Measurements from ENCODE around the gene MAEA.

The MAEA gene

GRCh38 chr4:1289207-1290164 lies at the start of gene MAEA:
TSS of gene MAEA (plus strand) at chr4:1289891. CDS start at chr4:1289914, 23 bp downstream.
- DNase-seq = peak; percentile 99

- DNase-seq = no peak
Observed at GRCh38 chr4:1239950-1240307, 49.8 kb upstream of the MAEA start.

- no peak for DNase-seq
Observed at GRCh38 chr4:1240721-1241465, 48.8 kb upstream of the MAEA start.

GRCh38 chr4:1241466-1241935 lies 48.2 kb upstream of the MAEA start:
- DNase-seq = no peak

- DNase-seq = no peak
Observed at GRCh38 chr4:1241936-1242505, 47.7 kb upstream of the MAEA start.

- DNase-seq = no peak
Observed at GRCh38 chr4:1242506-1243450, 46.9 kb upstream of the MAEA start.

- no peak for DNase-seq
Observed at GRCh38 chr4:1243451-1244080, 46.1 kb upstream of the MAEA start.

- no peak for DNase-seq
Observed at GRCh38 chr4:1244081-1244977, 45.4 kb upstream of the MAEA start.

- no peak for DNase-seq
Observed at GRCh38 chr4:1244978-1245471, 44.7 kb upstream of the MAEA start.

GRCh38 chr4:1245481-1246051 lies 44.1 kb upstream of the MAEA start:
- DNase-seq = no peak

GRCh38 chr4:1246111-1246881 lies 43.4 kb upstream of the MAEA start:
- no peak for DNase-seq

- DNase-seq = peak; percentile 51
Observed at GRCh38 chr4:1246901-1247863, 42.5 kb upstream of the MAEA start.

GRCh38 chr4:1247864-1248244 lies 41.8 kb upstream of the MAEA start:
- DNase-seq = no peak

GRCh38 chr4:1248245-1249147 lies 41.2 kb upstream of the MAEA start, which contains the start of gene CTBP1:
TSS of gene CTBP1 (minus strand) at chr4:1249130. CDS start at chr4:1241331, 7,799 bp downstream.
- DNase-seq = peak; percentile 88

GRCh38 chr4:1249148-1249730 lies 40.5 kb upstream of the MAEA start:
- DNase-seq = peak; percentile 90

GRCh38 chr4:1249731-1250526 lies 39.8 kb upstream of the MAEA start:
- DNase-seq = no peak
